ENCODE data around the gene HOXA10. TPM values are rescaled to one million over a fixed set of nuclear protein-coding genes. Genes with fewer than 3 reads are reported as not detected.

Gene HOXA10
- total RNA-seq, 1 donor from 2014 or later = not detected

- no peak for DNase-seq
Measured at GRCh38 chr7:27189997-27190748, 16.1 kb upstream of the HOXA10 start.

- DNase-seq = no peak
Measured at GRCh38 chr7:27189295-27189996, 15.3 kb upstream of the HOXA10 start.

GRCh38 chr7:27188386-27189294 is 14.5 kb upstream of the HOXA10 start:
- DNase-seq = no peak

DNA sequence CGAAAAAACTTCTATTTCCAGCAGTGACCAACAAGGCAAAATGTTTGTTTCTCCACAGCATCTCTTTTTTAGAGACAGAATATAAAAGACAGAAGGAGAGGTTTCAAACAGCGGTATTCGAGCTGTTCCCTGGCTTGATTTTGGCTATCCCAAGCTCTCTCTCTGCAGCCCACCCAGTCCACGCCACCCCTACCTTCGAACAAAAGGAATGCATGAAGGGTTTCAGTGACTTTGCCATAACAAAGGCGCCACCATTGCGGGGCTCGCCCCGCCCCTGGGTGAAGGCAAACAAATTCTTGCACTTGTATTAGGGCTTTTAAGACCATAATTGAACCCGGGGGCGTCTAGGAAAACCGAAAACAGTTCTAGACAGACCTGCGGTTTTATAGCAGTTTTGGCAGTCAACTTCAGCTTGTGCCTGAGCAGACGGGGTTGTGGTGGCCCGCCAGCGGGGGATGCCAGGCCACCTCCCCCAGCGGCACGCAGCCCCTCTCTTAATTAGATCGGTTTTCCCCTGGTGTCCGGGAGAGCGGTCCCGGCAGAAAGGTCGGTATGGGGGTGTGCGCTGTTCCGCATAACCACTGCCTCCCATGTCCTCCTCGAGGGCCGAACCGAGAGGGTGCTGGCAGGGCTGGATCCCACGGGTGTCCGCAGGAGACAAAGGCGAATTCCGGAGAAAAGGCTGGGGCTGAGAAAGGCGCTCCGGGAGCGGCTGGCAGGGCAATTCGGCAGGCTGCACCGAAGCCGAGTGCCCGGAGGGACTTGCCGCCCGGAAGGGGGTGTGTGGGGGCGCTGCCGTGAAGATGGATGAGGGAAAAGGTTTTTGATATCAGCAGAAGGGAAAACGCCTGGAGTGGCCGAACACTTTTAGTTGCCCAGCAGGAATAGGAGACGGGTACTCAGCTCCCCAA is 13.6 kb upstream of the HOXA10 start:
- no peak for DNase-seq

GRCh38 chr7:27186668-27187474 is 12.8 kb upstream of the HOXA10 start:
- DNase-seq = no peak

DNA sequence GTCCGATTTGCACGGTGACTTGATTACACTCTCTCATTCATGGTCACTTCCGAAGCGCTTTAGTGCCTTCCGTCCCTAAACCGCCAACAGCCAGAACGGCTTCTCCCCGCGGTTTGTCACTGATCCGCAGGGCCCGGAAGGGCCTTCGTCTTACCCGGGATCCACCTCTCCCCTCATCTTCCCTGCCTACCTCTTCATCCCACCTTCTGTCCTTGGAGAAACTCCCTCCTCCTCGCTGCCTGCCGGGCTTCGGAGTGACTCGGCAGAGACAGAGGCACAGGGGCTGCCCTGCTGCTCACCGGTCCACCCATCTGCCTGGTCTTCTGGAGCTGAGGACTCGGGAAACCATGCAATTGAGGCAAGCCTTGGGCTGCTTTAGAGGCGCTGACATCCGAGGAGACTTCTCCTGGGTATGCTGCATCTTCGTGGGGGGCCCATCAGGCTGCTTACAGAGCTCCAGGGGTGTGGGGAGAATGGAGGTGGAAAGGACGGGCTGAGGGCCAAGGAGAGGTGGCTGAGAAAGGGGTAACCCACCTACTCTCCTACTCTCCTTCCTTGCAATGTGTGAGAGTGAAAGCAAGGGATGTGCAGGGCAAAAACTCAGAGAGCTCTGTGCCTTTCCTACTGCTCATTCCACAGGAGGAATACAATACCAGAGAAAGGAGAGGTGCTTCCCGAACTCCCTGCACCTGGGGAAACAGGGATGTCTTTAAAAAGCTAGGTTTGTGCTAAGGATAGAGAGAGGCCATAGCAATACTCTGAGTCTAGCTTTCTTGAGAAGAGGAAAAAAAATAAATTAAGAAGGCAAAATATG is 11.9 kb upstream of the HOXA10 start:
- no peak for DNase-seq

DNA sequence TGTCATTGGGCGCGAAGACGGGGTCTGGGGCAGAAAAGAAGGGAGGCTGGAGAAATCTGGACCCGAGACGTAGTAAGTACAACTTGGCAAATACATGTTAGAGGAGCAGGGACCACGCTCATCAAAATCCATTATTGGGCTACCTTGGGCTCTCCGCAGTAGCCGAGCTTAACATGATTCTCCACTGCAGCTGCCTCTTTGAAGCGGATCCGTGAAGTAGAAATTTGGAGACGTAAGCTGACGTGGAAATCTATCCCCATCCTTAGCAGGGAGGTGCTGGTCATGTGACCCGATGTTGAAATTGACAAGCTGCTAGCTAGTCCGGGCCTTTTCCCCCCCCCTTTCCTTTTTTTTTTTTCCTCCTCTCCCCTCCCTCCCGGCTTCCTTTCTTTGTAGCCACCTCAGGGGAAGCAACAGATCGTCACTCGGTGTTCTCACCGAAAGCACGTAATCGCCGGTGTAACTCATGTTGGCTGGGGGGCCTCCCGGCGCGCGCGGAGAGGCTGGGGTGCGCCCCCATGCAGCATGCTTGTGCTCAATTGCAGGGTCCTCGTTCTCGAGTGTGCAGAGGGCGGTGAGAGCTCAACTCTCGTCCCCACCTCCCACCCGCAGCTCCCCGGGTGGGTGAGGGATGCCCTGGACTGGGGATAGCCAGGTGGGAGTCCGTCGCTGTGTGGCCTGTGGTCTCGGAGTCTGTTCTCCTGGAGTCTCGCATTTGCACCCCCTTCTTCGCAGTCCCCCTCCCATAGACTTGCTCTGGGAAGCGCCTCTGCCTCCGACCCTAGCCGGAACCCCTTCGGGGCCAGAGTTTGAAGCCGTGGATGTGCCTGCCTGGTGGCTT is 11.1 kb upstream of the HOXA10 start, which contains the start of gene HOXA11:
TSS of gene HOXA11 (minus strand) at position 220 of the 841 bp plus-strand sequence. CDS start at position 132, 88 bp downstream.
- DNase-seq = no peak

- no peak for DNase-seq
Measured at GRCh38 chr7:27184337-27185012, 10.4 kb upstream of the HOXA10 start.

DNA sequence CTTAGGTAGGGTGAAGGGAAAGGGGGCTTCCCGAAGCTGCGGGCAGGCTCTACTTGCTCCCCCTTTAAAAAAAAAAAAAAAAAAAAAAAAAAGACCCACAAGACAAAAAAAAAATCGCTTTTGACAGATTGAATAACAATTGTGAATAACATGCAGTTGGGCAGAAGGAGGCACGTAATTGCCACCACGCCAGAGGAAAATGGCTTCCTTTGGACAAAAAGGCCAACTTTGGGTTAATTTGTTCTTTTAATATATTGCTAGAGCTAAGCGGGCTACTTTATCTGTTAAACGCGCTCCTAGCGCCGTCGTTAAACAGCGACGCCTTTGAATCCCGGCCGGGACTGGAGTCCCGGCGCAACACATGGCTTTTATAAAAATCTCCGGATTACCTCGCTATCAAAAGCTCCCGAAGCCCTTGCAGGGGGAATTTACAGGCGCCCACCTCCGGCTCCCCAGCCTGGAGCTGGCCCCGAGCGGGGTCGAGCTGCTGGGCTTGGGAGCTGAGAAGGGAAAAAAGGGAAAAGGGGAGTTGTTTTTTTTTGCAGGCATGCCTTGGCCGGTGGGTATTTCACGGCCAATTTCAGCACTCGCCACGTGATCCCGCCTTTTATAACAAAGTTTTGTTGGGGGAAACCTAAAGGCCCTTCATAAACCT is 9.7 kb upstream of the HOXA10 start:
- DNase-seq = no peak

- no peak for DNase-seq
Measured at GRCh38 chr7:27182861-27183681, 9.0 kb upstream of the HOXA10 start.

DNA sequence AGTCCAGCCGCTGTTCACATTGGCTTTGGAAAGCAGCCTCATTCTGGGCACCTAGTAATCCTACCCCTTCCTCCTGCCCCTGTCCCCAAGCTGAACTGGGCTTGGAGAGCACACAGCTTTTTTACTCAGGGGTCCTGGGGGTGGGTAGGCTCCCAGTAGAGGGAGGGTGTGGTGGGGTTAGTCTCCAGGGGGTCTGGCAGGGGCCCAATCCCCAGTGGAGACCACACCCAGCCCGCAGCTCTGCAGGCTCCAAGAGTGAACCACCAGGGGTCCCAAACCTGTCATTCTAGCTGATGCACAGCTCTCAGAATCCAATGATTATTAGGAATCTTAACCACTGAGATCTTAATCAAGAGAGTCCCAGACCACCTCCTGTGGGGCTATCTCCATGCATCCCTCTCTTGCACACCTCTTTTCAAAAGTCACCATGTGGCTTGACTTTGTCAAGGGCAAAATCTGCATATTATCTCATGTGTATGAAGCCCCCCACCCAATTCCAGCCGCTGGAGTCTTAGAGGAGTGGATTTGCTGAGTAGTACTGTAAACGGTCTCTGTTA is 8.2 kb upstream of the HOXA10 start:
- DNase-seq = no peak

DNA sequence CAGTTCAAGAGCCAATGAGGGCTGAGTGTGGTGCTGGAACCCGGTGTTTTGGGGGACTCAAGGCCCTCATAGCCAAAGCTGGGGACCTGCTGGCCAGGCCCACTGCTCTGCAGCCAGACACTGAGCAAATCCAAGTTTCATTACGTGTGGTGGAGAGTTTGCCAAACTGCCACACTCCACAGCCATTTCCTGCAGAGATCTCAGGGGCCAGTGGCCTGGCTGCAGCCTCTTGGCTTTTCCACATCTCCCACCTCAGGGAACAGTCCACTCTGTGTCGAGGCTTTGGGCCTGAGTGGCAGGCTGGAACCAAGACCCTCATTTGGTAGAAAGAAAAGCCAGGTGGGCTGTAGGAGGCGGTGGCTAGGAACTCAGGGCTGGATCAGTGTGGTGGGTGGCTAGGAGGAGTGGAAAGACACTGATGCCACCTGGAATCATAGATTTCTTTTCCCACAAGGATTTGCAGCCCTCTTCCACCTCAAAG is 7.7 kb upstream of the HOXA10 start:
- no peak for DNase-seq

- DNase-seq = no peak
Measured at GRCh38 chr7:27180431-27181420, 6.6 kb upstream of the HOXA10 start.

GRCh38 chr7:27179503-27180430 is 5.6 kb upstream of the HOXA10 start:
- no peak for DNase-seq

Measured in occipital lobe (tissue), 2 donors.